Choroid plexus epithelial cell (primary cell): ENCODE results near the gene VEGFB.

Source experiments
- DNase-seq: peaks from one replicate; pipeline ENCODE4 v3.0.0-alpha.2; 2010; ENCODE audit warnings: low read depth
- H3K4me3 ChIP-seq: 2 replicates; pipeline ENCODE4 v1.5.1; 2011; ENCODE audit warnings: low read depth, mild to moderate bottlenecking, control low read depth, low read length, moderate library complexity
- TF ChIP-seq, protein P1 (sequence below): conservative IDR thresholded peaks from 2 replicates; pipeline ENCODE4 v1.5.1; 2011; ENCODE audit warnings: low read depth, mild to moderate bottlenecking, control low read depth, inconsistent platforms, low read length, moderate library complexity

The VEGFB gene

DNA sequence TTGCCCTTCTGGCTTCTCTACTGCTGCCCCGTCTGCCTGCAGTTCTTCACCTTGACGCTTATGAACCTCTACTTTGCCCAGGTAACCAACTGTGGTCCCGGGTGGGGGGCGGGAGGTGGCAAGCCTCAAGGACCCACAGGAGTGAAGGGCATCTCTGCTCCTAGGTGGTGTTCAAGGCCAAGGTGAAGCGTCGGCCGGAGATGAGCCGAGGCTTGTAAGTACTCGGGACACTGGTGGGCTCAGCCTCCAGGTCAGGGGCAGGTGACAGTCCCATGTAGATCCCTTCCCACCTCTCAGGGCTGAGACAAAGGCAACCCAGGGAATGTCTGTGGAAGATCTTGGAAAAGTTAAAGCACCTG lies 52.4 kb downstream of the VEGFB start:
- H3K4me3 ChIP-seq = no peak overlapping the region
- TF ChIP-seq, protein P1, sequence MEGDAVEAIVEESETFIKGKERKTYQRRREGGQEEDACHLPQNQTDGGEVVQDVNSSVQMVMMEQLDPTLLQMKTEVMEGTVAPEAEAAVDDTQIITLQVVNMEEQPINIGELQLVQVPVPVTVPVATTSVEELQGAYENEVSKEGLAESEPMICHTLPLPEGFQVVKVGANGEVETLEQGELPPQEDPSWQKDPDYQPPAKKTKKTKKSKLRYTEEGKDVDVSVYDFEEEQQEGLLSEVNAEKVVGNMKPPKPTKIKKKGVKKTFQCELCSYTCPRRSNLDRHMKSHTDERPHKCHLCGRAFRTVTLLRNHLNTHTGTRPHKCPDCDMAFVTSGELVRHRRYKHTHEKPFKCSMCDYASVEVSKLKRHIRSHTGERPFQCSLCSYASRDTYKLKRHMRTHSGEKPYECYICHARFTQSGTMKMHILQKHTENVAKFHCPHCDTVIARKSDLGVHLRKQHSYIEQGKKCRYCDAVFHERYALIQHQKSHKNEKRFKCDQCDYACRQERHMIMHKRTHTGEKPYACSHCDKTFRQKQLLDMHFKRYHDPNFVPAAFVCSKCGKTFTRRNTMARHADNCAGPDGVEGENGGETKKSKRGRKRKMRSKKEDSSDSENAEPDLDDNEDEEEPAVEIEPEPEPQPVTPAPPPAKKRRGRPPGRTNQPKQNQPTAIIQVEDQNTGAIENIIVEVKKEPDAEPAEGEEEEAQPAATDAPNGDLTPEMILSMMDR = no peak
- no peak for DNase-seq

DNA sequence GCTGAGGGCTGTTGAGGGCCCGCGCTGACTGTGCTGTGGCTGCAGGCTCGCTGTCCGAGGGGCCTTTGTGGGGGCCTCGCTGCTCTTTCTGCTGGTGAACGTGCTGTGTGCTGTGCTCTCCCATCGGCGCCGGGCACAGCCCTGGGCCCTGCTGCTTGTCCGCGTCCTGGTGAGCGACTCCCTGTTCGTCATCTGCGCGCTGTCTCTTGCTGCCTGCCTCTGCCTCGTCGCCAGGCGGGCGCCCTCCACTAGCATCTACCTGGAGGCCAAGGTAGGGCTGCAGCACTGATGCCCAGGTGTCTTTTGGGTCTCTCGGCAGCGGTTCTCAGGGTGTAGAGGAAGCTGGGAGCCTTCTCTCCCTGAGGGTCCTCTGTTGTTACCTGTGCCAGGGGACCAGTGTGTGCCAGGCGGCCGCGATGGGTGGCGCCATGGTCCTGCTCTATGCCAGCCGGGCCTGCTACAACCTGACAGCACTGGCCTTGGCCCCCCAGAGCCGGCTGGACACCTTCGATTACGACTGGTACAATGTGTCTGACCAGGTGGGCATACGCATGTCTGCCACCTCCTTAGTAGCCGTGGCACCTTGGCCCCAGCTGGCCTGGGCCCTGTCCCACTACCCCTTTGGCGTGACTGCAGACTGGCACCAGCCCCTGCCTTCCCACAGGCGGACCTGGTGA lies 53.4 kb downstream of the VEGFB start:
- TF ChIP-seq, protein P1 = no peak
- DNase-seq = no peak
- H3K4me3 ChIP-seq = no peak overlapping the region

DNA sequence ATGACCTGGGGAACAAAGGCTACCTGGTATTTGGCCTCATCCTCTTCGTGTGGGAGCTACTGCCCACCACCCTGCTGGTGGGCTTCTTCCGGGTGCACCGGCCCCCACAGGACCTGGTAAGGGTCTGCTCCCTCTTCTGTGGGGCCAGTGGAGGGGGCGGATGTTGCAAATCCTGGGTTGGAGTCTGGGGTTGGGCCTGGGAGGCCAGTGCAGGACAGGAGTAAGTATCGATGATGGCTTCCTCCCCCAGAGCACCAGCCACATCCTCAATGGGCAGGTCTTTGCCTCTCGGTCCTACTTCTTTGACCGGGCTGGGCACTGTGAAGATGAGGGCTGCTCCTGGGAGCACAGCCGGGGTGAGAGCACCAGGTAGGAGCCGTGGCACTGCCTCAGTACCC lies 54.0 kb downstream of the VEGFB start:
- no peak overlapping the region for H3K4me3 ChIP-seq
- TF ChIP-seq, protein P1 = no peak
- DNase-seq = no peak
